ENCODE measurements around the gene NANOS2. TPM values are rescaled to one million over a fixed set of nuclear protein-coding genes. Genes with fewer than 3 reads are reported as not detected.

NANOS2 gene
- total and polyA plus RNA-seq, 4 donors: not detected

- Histone ChIP-seq H3K27me3 (ENCODE audit: control insufficient read depth in 4 of 4, insufficient read depth in 4 of 4, low read length in 3 of 4) (peaks cover 0 to 3% (median 1%) of the 10 kb centered on the region in 4 donors), H3K9me3 (ENCODE audit: control insufficient read depth in 4 of 4, low read length in 3 of 4) (no peaks in the 10 kb centered on the region), H3K4me3 (ENCODE audit: low read depth in 1 of 3, low read length in 3 of 3) (no peak overlapping the region), H3K27ac (ENCODE audit: low read depth in 1 of 2, low read length in 2 of 2) (no peak overlapping the region), H3K9ac (ENCODE audit: low read depth in 1 of 2, low read length in 2 of 2) (no peak overlapping the region), H3K4me1 (ENCODE audit: control insufficient read depth in 4 of 4, insufficient read depth in 4 of 4, low read length in 3 of 4) (peaks cover 0 to 2% (median under 1%) of the 10 kb centered on the region in 4 donors), H3K36me3 (ENCODE audit: control insufficient read depth in 4 of 4, insufficient read depth in 3 of 4, low read depth in 1 of 4, low read length in 3 of 4) (no peaks in the 10 kb centered on the region)
- DNase-seq (ENCODE audit: low spot score): no peak
- TF ChIP-seq REST (IDR thresholded peaks at IDR 0.05): no peak
- no peak for TF ChIP-seq FOXA2 (IDR thresholded peaks at IDR 0.05)
- TF ChIP-seq NR2F2 (IDR thresholded peaks at IDR 0.05): no peak
- TF ChIP-seq HNF4A (conservative IDR thresholded peaks at IDR 0.05): no peak
- WGBS: 27% methylated on average over 67 of the region's 67 CpGs
Measured at GRCh38 chr19:45939792-45940514, 25.4 kb upstream of the NANOS2 start.

- DNase-seq (ENCODE audit: low spot score): no peak
- no peaks in the 10 kb centered on the region for H3K9me3 ChIP-seq (ENCODE audit: control insufficient read depth in 4 of 4, low read length in 3 of 4)
- H3K36me3 ChIP-seq (ENCODE audit: control insufficient read depth in 4 of 4, insufficient read depth in 3 of 4, low read depth in 1 of 4, low read length in 3 of 4): no peaks in the 10 kb centered on the region
- H3K27me3 ChIP-seq (ENCODE audit: control insufficient read depth in 4 of 4, insufficient read depth in 4 of 4, low read length in 3 of 4): peaks cover 0 to 3% (median 1%) of the 10 kb centered on the region in 4 donors
- H3K27ac ChIP-seq (ENCODE audit: low read depth in 1 of 2, low read length in 2 of 2): no peak overlapping the region
- peaks cover 0 to 2% (median under 1%) of the 10 kb centered on the region in 4 donors for H3K4me1 ChIP-seq (ENCODE audit: control insufficient read depth in 4 of 4, insufficient read depth in 4 of 4, low read length in 3 of 4)
- H3K4me3 ChIP-seq (ENCODE audit: low read depth in 1 of 3, low read length in 3 of 3): no peak overlapping the region
- TF ChIP-seq JUND (IDR thresholded peaks at IDR 0.05) (no peak), ZBTB33 (IDR thresholded peaks at IDR 0.05) (no peak), GABPA (IDR thresholded peaks at IDR 0.05 in 1 of 2, conservative IDR thresholded peaks at IDR 0.05 in 1 of 2) (peak; percentile 43 to 48)
- 73% methylated on average over 3 of the region's 3 CpGs for WGBS
- H3K9ac ChIP-seq (ENCODE audit: low read depth in 1 of 2, low read length in 2 of 2): no peak overlapping the region
Measured at GRCh38 chr19:45938733-45939319, 24.2 kb upstream of the NANOS2 start.

GRCh38 chr19:45935267-45935666 lies 20.7 kb upstream of the NANOS2 start:
- Histone ChIP-seq H3K4me1 (ENCODE audit: control insufficient read depth in 4 of 4, insufficient read depth in 4 of 4, low read length in 3 of 4) (no peaks in the 10 kb centered on the region), H3K4me3 (ENCODE audit: low read depth in 1 of 3, low read length in 3 of 3) (no peak overlapping the region), H3K27me3 (ENCODE audit: control insufficient read depth in 4 of 4, insufficient read depth in 4 of 4, low read length in 3 of 4) (peaks cover 0 to 3% (median 1%) of the 10 kb centered on the region in 4 donors), H3K9me3 (ENCODE audit: control insufficient read depth in 4 of 4, low read length in 3 of 4) (no peaks in the 10 kb centered on the region), H3K36me3 (ENCODE audit: control insufficient read depth in 4 of 4, insufficient read depth in 3 of 4, low read depth in 1 of 4, low read length in 3 of 4) (no peaks in the 10 kb centered on the region), H3K27ac (ENCODE audit: low read depth in 1 of 2, low read length in 2 of 2) (no peak overlapping the region), H3K9ac (ENCODE audit: low read depth in 1 of 2, low read length in 2 of 2) (no peak overlapping the region)
- TF ChIP-seq HNF4G (IDR thresholded peaks at IDR 0.05): no peak
- TF ChIP-seq SP1 (IDR thresholded peaks at IDR 0.05): no peak
- no peak for TF ChIP-seq HNF4A (conservative IDR thresholded peaks at IDR 0.05)
- TF ChIP-seq CTCF (IDR thresholded peaks at IDR 0.05; ENCODE audit: low read depth, low read length, missing input control): no peak
- TF ChIP-seq FOXA1 (IDR thresholded peaks at IDR 0.05): no peak
- no peak for TF ChIP-seq TAF1 (conservative IDR thresholded peaks at IDR 0.05)
- TF ChIP-seq FOXA2 (IDR thresholded peaks at IDR 0.05): no peak
- TF ChIP-seq REST (IDR thresholded peaks at IDR 0.05): no peak
- TF ChIP-seq YY1 (IDR thresholded peaks at IDR 0.05): no peak
- TF ChIP-seq MAX (IDR thresholded peaks at IDR 0.05): no peak
- TF ChIP-seq GABPA (IDR thresholded peaks at IDR 0.05 in 1 of 2, conservative IDR thresholded peaks at IDR 0.05 in 1 of 2): no peak
- no peak for TF ChIP-seq RAD21 (IDR thresholded peaks at IDR 0.05)
- no peak for TF ChIP-seq JUND (IDR thresholded peaks at IDR 0.05)
- no peak for DNase-seq (ENCODE audit: low spot score)
- 64% methylated on average over 19 of the region's 19 CpGs for WGBS
